GM23248 (cell line): ENCODE results near the gene QSOX2. TPM values are rescaled to one million over a fixed set of nuclear protein-coding genes. Genes with fewer than 3 reads are reported as not detected.
A peak's percentile ranks its signal among the peaks of the same experiment; 100 is the strongest.

Source experiments
- DNase-seq: peaks from one replicate; pipeline ENCODE4 v3.0.0-alpha.2; 2015
- H2AFZ ChIP-seq: fragments of 200-600 bp; sonication (generic); 2 replicates; pipeline ENCODE4 v1.6.1; 2016; ENCODE audit warnings: antibody characterized with exemption
- H3F3A ChIP-seq: fragments of 200-600 bp; sonication (generic); 2 replicates; pipeline ENCODE4 v1.6.1; 2016; ENCODE audit warnings: mild to moderate bottlenecking, antibody characterized with exemption, mixed run types; ENCODE audit not compliant: insufficient read depth
- H3K27ac ChIP-seq: fragments of 200-600 bp; sonication (generic); 2 replicates; pipeline ENCODE4 v1.5.1; 2016; ENCODE audit warnings: mild to moderate bottlenecking
- H3K27me3 ChIP-seq: fragments of 200-600 bp; sonication (generic); replicated peaks from 2 replicates; pipeline ENCODE4 v1.6.1; 2016; ENCODE audit warnings: mild to moderate bottlenecking; ENCODE audit not compliant: insufficient read depth
- H3K36me3 ChIP-seq: fragments of 200-600 bp; sonication (generic); 2 replicates; pipeline ENCODE4 v1.6.1; 2016; ENCODE audit warnings: low read depth, mild to moderate bottlenecking
- H3K4me1 ChIP-seq: fragments of 200-600 bp; sonication (generic); 2 replicates; pipeline ENCODE4 v1.6.1; 2016; ENCODE audit warnings: mild to moderate bottlenecking; ENCODE audit not compliant: insufficient read depth
- H3K4me2 ChIP-seq: fragments of 200-600 bp; sonication (generic); one replicate; pipeline ENCODE4 v1.6.1; 2016; ENCODE audit warnings: mild to moderate bottlenecking; ENCODE audit not compliant: unreplicated experiment
- H3K4me3 ChIP-seq: fragments of 200-600 bp; sonication (generic); 2 replicates; pipeline ENCODE4 v1.5.1; 2016; ENCODE audit warnings: mild to moderate bottlenecking
- H3K79me2 ChIP-seq: fragments of 200-600 bp; sonication (generic); 2 replicates; pipeline ENCODE4 v1.6.1; 2016; ENCODE audit warnings: mild to moderate bottlenecking; ENCODE audit not compliant: insufficient read depth
- H3K9ac ChIP-seq: fragments of 200-600 bp; sonication (generic); 2 replicates; pipeline ENCODE4 v1.6.1; 2016; ENCODE audit warnings: mild to moderate bottlenecking
- H3K9me2 ChIP-seq: fragments of 200-600 bp; sonication (generic); 2 replicates; pipeline ENCODE4 v1.6.1; 2016; ENCODE audit warnings: mixed run types, mild to moderate bottlenecking, moderate library complexity; ENCODE audit not compliant: insufficient read depth
- H3K9me3 ChIP-seq: fragments of 200-600 bp; sonication (generic); one replicate; pipeline ENCODE4 v1.6.1; 2017; ENCODE audit warnings: low read depth
- H4K20me1 ChIP-seq: fragments of 200-600 bp; sonication (generic); 2 replicates; pipeline ENCODE4 v1.6.0; 2016; ENCODE audit not compliant: insufficient read depth
- EZH2 ChIP-seq: fragments of 200-600 bp; sonication (generic); IDR thresholded peaks from 2 replicates; pipeline ENCODE4 v1.6.1; 2018; ENCODE audit warnings: antibody characterized with exemption, mild to moderate bottlenecking; ENCODE audit not compliant: insufficient read depth, poor library complexity, severe bottlenecking
- EZH2phosphoT487 ChIP-seq: fragments of 200-600 bp; sonication (generic); IDR thresholded peaks from 2 replicates; pipeline ENCODE4 v1.6.1; 2018; ENCODE audit warnings: antibody characterized with exemption, moderate library complexity, mild to moderate bottlenecking, low read depth; ENCODE audit not compliant: insufficient read depth
- WGBS, 2 experiments: methylation state at CpG; one replicate each; pipeline ENCODE4 v1.1.6; 2015 to 2017; ENCODE audit warnings: low lambda C conversion rate in 2 of 2, low coverage in 1 of 2; ENCODE audit errors: missing lambda C conversion rate in 2 of 2; 5-methylcytosine and 5-hydroxymethylcytosine counted together
- in situ Hi-C: fragments of 300-500 bp; cut with MboI; formaldehyde crosslinking; loops from 2 replicates; pipeline ENCODE4 v1.15.0; 2020
- polyA plus RNA-seq: library from polyadenylated mRNA; unstranded; fragments of >200 nt; fragmentation: Nextera tagmentation; extraction: Ambion mirVana; gene quantifications from 2 replicates; pipeline ENCODE4 v1.2.1, GENCODE V29; 2016
- total RNA-seq: library from RNA; depleted of rRNA; stranded (reverse); fragments of >200 nt; shearing (Covaris generic); gene quantifications from 2 replicates; pipeline ENCODE4 v1.2.3, GENCODE V29; 2014

Gene QSOX2
- total and polyA plus RNA-seq, 2 experiments from 2014 or later = 1.9 to 11.7 TPM

DNA sequence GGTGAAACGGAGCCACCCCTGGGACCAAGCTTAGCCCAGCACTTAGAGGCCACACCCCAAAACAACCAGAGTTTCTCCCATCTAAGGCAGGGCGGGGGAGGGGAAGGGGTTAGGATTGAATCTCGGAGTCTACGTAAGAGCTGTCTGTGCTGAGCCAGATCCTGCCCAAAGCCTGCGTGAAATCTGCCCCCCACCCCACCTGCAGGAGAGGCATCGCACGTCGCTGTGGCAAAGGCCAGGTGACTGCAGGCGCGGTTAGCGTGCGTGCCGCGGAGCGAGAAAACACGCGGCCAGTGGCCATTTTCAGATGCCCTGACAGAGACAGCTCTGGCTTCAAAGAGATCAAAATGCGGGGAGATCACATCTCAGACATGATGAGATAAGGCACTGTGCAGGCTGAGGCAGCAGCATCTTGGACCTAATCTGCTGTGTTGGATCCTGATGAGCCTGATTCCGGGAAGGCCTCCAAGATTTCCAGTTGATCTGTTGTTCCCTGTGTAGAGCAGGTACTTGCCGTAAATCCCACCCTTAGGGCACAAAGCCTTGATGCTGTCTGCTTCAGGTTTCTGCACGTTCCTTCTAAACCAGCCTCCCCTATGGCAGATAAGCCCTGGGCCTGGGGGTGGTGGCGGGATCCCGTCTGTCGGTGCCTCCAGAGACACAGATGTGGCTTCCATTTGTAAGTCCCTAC is 2.5 kb upstream of the QSOX2 start:
- Histone ChIP-seq H3K9ac (no peak overlapping the region), H3K27me3 (peaks cover 12% of the 10 kb centered on the region), H3K4me1 (peaks cover 11% of the 10 kb centered on the region), H4K20me1 (no peaks in the 10 kb centered on the region), H3K9me3 (no peaks in the 10 kb centered on the region), H3K4me2 (no peak overlapping the region), H3K4me3 (no peak overlapping the region), H3K79me2 (peaks cover 22% of the 10 kb centered on the region), H3K27ac (no peak overlapping the region), H2AFZ (no peak overlapping the region), H3K36me3 (no peaks in the 10 kb centered on the region), H3K9me2 (no peaks in the 10 kb centered on the region), H3F3A (no peaks in the 10 kb centered on the region)
- DNase-seq = no peak
- in situ Hi-C loops = no loop called here
- no peak for TF ChIP-seq EZH2
- WGBS, 2 experiments = 78 to 79% methylated on average over 24 of the region's 24 CpGs

DNA sequence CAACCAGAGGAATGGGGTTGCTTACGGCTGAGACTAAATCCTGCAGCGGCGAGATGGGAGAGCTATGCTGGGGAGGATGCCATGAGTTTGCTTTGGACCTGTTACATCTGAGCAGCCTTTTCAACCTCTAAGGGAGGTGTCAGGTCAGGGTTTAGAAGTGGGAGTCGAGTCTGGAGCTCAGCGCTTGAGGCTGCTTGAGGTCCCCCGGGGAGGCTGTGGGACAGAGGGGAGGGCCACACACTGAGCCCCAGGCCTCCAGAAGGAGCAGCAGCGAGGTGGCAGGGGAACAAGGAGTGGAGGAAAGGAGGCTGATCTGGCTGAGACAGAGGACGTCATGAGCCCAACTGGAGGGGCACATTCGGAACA is 1.9 kb upstream of the QSOX2 start:
- Histone ChIP-seq H3K4me1 (peaks cover 11% of the 10 kb centered on the region), H3K27me3 (peaks cover 12% of the 10 kb centered on the region), H3K4me2 (no peak overlapping the region), H3K4me3 (no peak overlapping the region), H3K9me3 (no peaks in the 10 kb centered on the region), H3K36me3 (no peaks in the 10 kb centered on the region), H2AFZ (no peak overlapping the region), H3F3A (no peaks in the 10 kb centered on the region), H3K9me2 (no peaks in the 10 kb centered on the region), H4K20me1 (no peaks in the 10 kb centered on the region), H3K79me2 (peaks cover 27% of the 10 kb centered on the region), H3K9ac (no peak overlapping the region), H3K27ac (no peak overlapping the region)
- 26 to 34% methylated on average over 9 of the region's 9 CpGs for WGBS, 2 experiments
- TF ChIP-seq EZH2 (no peak), EZH2phosphoT487 (no peak)
- in situ Hi-C loops = no loop called here
- DNase-seq = no peak

DNA sequence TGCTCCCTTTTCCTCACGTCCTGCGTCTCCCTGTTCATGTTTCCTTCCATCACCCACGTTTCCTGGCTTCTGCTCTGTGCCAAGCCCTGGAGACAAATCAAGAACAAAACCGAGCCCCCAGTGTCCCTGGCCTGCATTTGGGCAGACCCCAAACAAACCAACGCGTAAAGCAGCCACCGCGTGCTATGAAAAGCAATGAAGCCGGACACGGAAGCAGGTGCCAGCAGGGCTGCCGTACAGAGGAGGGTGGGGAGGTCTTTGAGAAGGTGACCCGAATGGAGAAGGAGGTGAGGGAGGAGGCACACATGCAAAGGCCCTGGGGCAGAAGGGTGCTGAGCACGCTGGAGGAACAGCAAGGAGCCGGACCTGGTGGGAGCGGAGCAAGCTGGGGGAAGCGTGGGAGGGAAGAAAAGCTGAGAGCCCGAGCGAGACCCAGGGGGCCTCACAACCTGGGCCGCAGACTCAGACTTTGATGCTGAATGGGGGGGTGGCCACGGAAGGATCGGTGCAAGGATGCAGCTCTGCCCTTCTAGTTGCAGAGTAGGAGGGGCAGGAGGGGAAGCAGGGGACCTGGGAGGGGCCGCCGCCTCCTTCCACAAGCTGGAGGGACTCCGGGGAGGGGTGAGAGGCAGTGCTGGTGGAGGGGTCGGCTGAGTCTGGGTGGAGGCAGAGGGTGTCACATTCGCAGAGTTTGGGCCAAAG is 1.4 kb upstream of the QSOX2 start:
- Histone ChIP-seq H3K9me3 (no peaks in the 10 kb centered on the region), H3K36me3 (no peaks in the 10 kb centered on the region), H4K20me1 (no peaks in the 10 kb centered on the region), H3K4me2 (no peak overlapping the region), H2AFZ (no peak overlapping the region), H3K79me2 (peaks cover 33% of the 10 kb centered on the region), H3K27ac (no peak overlapping the region), H3K4me1 (peaks cover 11% of the 10 kb centered on the region), H3K4me3 (no peak overlapping the region), H3K9me2 (no peaks in the 10 kb centered on the region), H3K27me3 (peaks cover 12% of the 10 kb centered on the region), H3F3A (no peaks in the 10 kb centered on the region), H3K9ac (no peak overlapping the region)
- 48 to 49% methylated on average over 23 to 26 of the region's 26 CpGs for WGBS, 2 experiments
- in situ Hi-C loops = no loop called here
- DNase-seq = no peak
- TF ChIP-seq EZH2phosphoT487 (no peak), EZH2 (no peak)

DNA sequence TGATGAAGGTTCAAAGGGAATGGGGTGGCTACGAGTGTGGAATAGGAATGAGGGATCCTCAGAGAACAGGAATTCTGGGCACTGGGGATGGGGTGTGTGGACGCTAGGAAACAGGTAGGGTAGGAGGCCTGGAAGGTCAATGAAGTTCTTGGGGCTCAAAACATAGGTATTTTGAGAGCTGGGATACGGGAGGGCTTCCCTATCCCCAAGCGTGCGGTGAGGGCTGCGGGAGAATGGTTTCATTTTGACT is 718 bp downstream of the QSOX2 start:
- WGBS, 2 experiments = 2 to 3% methylated on average over 6 of the region's 6 CpGs

More for the DNA sequence above, 718 bp downstream of the QSOX2 start:
- peak overlapping the region; percentile 96 for H3K4me3 ChIP-seq
- H3F3A ChIP-seq = no peaks in the 10 kb centered on the region
- peak overlapping the region; percentile 96 for H3K4me2 ChIP-seq
- DNase-seq = no peak
- peaks cover 49% of the 10 kb centered on the region for H3K79me2 ChIP-seq
- no peaks in the 10 kb centered on the region for H3K9me2 ChIP-seq
- no peaks in the 10 kb centered on the region for H3K36me3 ChIP-seq
- peaks cover 12% of the 10 kb centered on the region for H3K27me3 ChIP-seq
- H3K27ac ChIP-seq = no peak overlapping the region
- H4K20me1 ChIP-seq = no peaks in the 10 kb centered on the region
- TF ChIP-seq EZH2 (no peak), EZH2phosphoT487 (no peak)
- peak overlapping the region; percentile 77 for H2AFZ ChIP-seq
- in situ Hi-C loops = no loop called here
- no peaks in the 10 kb centered on the region for H3K9me3 ChIP-seq
- peak overlapping the region; percentile 77 for H3K9ac ChIP-seq
- peaks cover 11% of the 10 kb centered on the region for H3K4me1 ChIP-seq
